Caco-2 (cell line): ENCODE results near the gene GRID1. TPM values are rescaled to one million over a fixed set of nuclear protein-coding genes. Genes with fewer than 3 reads are reported as not detected.

Experiments
- BruUV-seq: library from RNA; stranded (reverse); fragments of 400-500 nt; replicated peaks from 2 replicates; lab custom pipeline; 2021; lab: Mats Ljungman, UMichigan
- CTCF ChIA-PET: fragments of 300-600 bp; sonication (Branson Sonifier 250); formaldehyde crosslinking; loops from one replicate; lab custom pipeline; 2022; ENCODE audit warnings: antibody characterized with exemption; lab: Charles Lee
- POLR2A ChIA-PET: fragments of 300-600 bp; sonication (Branson Sonifier 250); formaldehyde crosslinking; loops from one replicate; lab custom pipeline; 2022; ENCODE audit warnings: antibody characterized with exemption; lab: Charles Lee
- DNase-seq, 2 experiments: peaks; one replicate each; pipeline versions ENCODE4 v3.0.0 to v3.0.0-alpha.2; 2020 to 2022
- H3K27me3 ChIP-seq: replicated peaks from 2 replicates; pipeline ENCODE4 v1.6.0; 2011; ENCODE audit warnings: low read length; ENCODE audit not compliant: control insufficient read depth, insufficient read depth
- H3K36me3 ChIP-seq: 2 replicates; pipeline ENCODE4 v1.5.1; 2011; ENCODE audit warnings: low read length; ENCODE audit not compliant: control insufficient read depth, insufficient read depth
- H3K4me1 ChIP-seq: fragments of 250-450 bp; sonication (Bioruptor Pico); 2 replicates; pipeline ENCODE4 v1.5.1; 2020; ENCODE audit warnings: mild to moderate bottlenecking
- H3K4me3 ChIP-seq: 2 replicates; pipeline ENCODE4 v1.5.1; 2011; ENCODE audit warnings: low read depth, mild to moderate bottlenecking, control low read depth, low read length
- H3K9me3 ChIP-seq: fragments of 250-450 bp; sonication (Bioruptor Pico); 2 replicates; pipeline ENCODE4 v1.5.1; 2020; ENCODE audit warnings: mild to moderate bottlenecking, moderate library complexity
- H3K27ac Mint-ChIP-seq: one replicate; pipeline ENCODE4 v1.8.0; 2022; ENCODE audit warnings: mixed read lengths; ENCODE audit not compliant: unreplicated experiment
- H3K27me3 Mint-ChIP-seq: one replicate; pipeline ENCODE4 v1.8.0; 2022; ENCODE audit warnings: mixed read lengths; ENCODE audit not compliant: insufficient read depth, unreplicated experiment
- H3K36me3 Mint-ChIP-seq: one replicate; pipeline ENCODE4 v1.8.0; 2022; ENCODE audit warnings: mild to moderate bottlenecking, mixed read lengths; ENCODE audit not compliant: insufficient read depth, unreplicated experiment
- H3K4me1 Mint-ChIP-seq: one replicate; pipeline ENCODE4 v1.8.0; 2022; ENCODE audit warnings: low read depth, mixed read lengths; ENCODE audit not compliant: unreplicated experiment
- H3K4me3 Mint-ChIP-seq: one replicate; pipeline ENCODE4 v1.8.0; 2022; ENCODE audit warnings: mild to moderate bottlenecking, moderate library complexity, mixed read lengths; ENCODE audit not compliant: unreplicated experiment
- H3K9me3 Mint-ChIP-seq: one replicate; pipeline ENCODE4 v1.8.0; 2022; ENCODE audit warnings: mixed read lengths; ENCODE audit not compliant: unreplicated experiment
- CTCF ChIP-seq, 2 experiments: fragments of 200-600 bp in 1 of 2; IDR thresholded peaks; 1 replicate in 1 of 2; 2 replicates in 1 of 2; pipeline versions ENCODE4 v1.5.1 to v1.8.0; 2011 to 2022; ENCODE audit warnings: antibody characterized with exemption in 1 of 2, control low read depth in 1 of 2, inconsistent platforms in 1 of 2, low read depth in 1 of 2, low read length in 1 of 2, mild to moderate bottlenecking in 1 of 2, moderate library complexity in 1 of 2; ENCODE audit not compliant: insufficient read depth in 1 of 2, severe bottlenecking in 1 of 2, unreplicated experiment in 1 of 2
- intact Hi-C: fragments of 100-400 bp; cut with micrococcal nuclease; formaldehyde crosslinking; loops from one replicate; pipeline ENCODE4 v1.10.0; 2022; ENCODE audit not compliant: unreplicated experiment
- total RNA-seq: library from RNA; stranded (reverse); gene quantifications from 2 replicates; pipeline ENCODE4 v1.2.3, GENCODE V29; 2022

The GRID1 gene
- total RNA-seq, 1 experiment from 2014 or later: 8.0 TPM

GRCh38 chr10:85851325-85851724, 515.3 kb downstream of the GRID1 start:
- intact Hi-C loops: no loop called here
- H3K27me3 Mint-ChIP-seq: peaks cover 5% of the 10 kb centered on the region
- Histone ChIP-seq H3K4me1 (no peaks in the 10 kb centered on the region), H3K4me3 (no peak overlapping the region), H3K36me3 (no peaks in the 10 kb centered on the region), H3K9me3 (no peaks in the 10 kb centered on the region), H3K27me3 (no peaks in the 10 kb centered on the region)
- H3K4me1 Mint-ChIP-seq: no peaks in the 10 kb centered on the region
- POLR2A ChIA-PET: no interaction called here
- TF ChIP-seq CTCF (IDR thresholded peaks at IDR 0.05; ENCODE audit: insufficient read depth in 1 of 2, low read depth in 1 of 2, low read length in 1 of 2, severe bottlenecking in 1 of 2, unreplicated experiment in 1 of 2): no peak
- BruUV-seq: no TSS peak
- CTCF ChIA-PET: no interaction called here
- H3K27ac Mint-ChIP-seq: no peak overlapping the region
- H3K36me3 Mint-ChIP-seq: peaks cover 4% of the 10 kb centered on the region
- no peak for DNase-seq
- H3K9me3 Mint-ChIP-seq: peaks cover 14% of the 10 kb centered on the region
- H3K4me3 Mint-ChIP-seq: no peak overlapping the region

- Mint-ChIP-seq H3K27ac (no peak overlapping the region), H3K36me3 (peaks cover 4% of the 10 kb centered on the region), H3K4me1 (no peaks in the 10 kb centered on the region), H3K27me3 (peaks cover 5% of the 10 kb centered on the region), H3K9me3 (peaks cover 14% of the 10 kb centered on the region), H3K4me3 (no peak overlapping the region)
- no peaks in the 10 kb centered on the region for H3K36me3 ChIP-seq
- no peaks in the 10 kb centered on the region for H3K9me3 ChIP-seq
- intact Hi-C loops: no loop called here
- ChIA-PET POLR2A (no interaction called here), CTCF (no interaction called here)
- no peak overlapping the region for H3K4me3 ChIP-seq
- TF ChIP-seq CTCF (IDR thresholded peaks at IDR 0.05; ENCODE audit: insufficient read depth in 1 of 2, low read depth in 1 of 2, low read length in 1 of 2, severe bottlenecking in 1 of 2, unreplicated experiment in 1 of 2): no peak
- no peaks in the 10 kb centered on the region for H3K27me3 ChIP-seq
- BruUV-seq: no TSS peak
- no peak for DNase-seq
- H3K4me1 ChIP-seq: no peaks in the 10 kb centered on the region
These were observed 515.9 kb downstream of the GRID1 start for GRCh38 chr10:85850736-85851135.

GRCh38 chr10:85849315-85849714, 517.3 kb downstream of the GRID1 start:
- H3K27ac Mint-ChIP-seq: no peak overlapping the region
- H3K27me3 ChIP-seq: no peaks in the 10 kb centered on the region
- BruUV-seq: no TSS peak

More at GRCh38 chr10:85849315-85849714, 517.3 kb downstream of the GRID1 start:
- Mint-ChIP-seq H3K4me1 (no peaks in the 10 kb centered on the region), H3K4me3 (no peak overlapping the region), H3K36me3 (peaks cover 4% of the 10 kb centered on the region), H3K9me3 (peaks cover 14% of the 10 kb centered on the region), H3K27me3 (peaks cover 5% of the 10 kb centered on the region)
- POLR2A ChIA-PET: no interaction called here
- H3K9me3 ChIP-seq: no peaks in the 10 kb centered on the region
- H3K4me3 ChIP-seq: no peak overlapping the region
- intact Hi-C loops: no loop called here
- no peak for TF ChIP-seq CTCF (IDR thresholded peaks at IDR 0.05; ENCODE audit: insufficient read depth in 1 of 2, low read depth in 1 of 2, low read length in 1 of 2, severe bottlenecking in 1 of 2, unreplicated experiment in 1 of 2)
- CTCF ChIA-PET: no interaction called here
- H3K36me3 ChIP-seq: no peaks in the 10 kb centered on the region
- no peak for DNase-seq
- H3K4me1 ChIP-seq: no peaks in the 10 kb centered on the region
